HG03280 (cell line): Measurements from ENCODE around the gene UTP4.

Source experiments
- ATAC-seq: cut with Tn5 transposase; IDR thresholded peaks from one replicate; pipeline ENCODE4 v1.9.1; 2021; ENCODE audit warnings: mild to moderate bottlenecking, moderate library complexity; ENCODE audit not compliant: unreplicated experiment

UTP4 gene

DNA sequence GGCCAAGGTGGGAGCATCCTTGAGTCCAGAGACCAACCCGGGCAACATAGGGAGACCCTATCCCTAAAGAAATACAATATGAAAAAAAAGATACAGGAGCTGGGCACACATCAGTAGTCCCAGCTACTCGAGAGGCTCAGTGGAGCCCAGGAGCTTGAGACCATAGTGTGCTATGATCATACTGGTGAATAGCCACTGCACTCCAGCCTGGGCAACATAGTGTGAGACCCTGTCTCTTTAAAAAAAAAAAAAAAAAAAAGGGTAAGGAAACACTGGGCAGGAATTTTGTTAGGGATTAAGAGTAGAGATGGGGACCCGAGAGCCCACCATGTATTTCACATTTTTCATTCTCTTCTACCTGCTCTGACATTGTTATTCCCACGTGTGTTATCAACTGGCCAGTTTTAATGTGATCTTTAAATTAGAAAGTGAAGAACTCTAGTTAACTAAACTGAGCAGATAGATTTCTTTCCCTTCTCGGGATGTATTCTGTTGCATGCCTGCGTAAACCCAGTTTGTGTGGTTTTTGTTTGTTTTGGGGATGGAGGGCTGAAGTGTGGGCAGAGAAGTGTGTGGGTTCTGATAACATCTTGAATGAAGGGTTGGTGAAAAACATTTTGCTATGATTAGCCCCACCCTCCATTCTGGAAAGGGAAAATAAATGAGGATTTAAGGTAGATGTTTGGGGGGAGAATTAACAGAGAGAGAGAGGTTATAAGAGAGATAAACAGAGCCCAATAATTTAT, 37.3 kb downstream of the UTP4 start:
- ATAC-seq, result no peak

DNA sequence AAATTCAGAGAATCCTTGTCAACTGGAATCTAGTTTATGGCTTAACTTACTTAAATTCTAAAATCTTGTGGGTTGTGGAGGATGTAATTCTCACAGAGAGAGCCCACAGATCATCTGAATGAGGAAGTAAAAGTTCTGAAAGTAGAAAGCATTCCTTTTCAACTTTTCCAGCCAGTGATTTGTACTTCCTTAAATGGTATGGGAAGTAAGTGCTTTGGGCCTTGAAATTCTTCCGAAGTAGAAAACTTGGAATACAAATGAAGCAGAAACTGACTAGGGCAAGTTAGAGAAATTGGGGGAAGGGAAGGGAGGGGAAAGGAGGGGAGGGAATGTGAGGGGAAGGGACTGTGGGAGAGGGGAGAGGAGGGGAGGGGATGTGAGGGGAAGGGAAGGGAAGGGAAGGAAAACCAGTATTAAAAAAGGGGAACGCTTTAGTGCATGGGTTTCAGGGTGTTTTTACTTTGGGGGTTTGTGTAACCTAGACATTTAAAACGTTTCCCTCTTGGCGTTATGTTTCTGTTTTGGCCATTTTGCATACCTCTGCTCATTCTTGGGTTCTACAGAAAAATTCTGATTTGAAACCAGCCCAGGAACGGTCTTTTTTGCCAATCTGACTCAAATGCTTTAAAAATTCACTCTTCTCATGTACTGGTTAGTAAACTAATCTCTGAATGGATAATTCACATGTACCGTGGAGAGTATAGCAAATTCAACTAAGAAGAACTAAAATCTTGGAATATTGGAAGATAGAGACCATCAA, 39.1 kb downstream of the UTP4 start:
- no peak for ATAC-seq

DNA sequence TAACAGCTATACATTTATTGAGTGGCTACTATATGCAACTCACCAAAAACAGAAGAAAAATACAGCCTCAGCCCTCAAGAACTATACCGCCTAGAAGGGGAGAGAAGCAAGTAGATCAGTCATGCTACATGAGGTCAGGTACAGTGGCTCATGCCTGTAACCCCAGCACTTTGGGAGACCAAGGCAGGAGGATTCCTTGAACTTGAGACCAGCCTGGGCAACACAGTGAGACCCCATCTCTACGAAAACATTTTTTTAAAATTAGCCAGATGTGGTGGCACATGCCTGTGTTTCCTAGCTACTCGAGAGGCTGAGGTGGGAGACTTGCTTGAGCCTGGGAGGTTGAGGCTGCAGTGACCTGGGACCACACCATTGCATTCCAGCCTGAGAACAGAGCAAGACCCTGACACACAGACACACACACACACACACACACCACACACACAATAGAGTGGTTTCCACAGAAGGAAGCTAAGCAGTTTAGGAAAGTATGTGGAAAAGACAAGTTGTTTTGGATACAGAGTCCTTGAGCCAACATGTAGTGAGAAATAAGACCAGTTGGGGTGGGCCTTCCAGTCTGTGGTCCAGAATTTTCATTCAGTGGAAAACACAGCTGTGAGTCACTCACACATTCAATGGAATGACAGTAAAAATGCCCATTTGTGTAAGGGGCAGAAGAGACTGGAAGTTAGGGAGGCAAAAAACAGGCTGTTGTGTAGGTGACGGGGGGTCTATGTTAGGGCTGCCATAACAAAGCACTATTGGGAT, 43.8 kb downstream of the UTP4 start:
- ATAC-seq, result no peak

DNA sequence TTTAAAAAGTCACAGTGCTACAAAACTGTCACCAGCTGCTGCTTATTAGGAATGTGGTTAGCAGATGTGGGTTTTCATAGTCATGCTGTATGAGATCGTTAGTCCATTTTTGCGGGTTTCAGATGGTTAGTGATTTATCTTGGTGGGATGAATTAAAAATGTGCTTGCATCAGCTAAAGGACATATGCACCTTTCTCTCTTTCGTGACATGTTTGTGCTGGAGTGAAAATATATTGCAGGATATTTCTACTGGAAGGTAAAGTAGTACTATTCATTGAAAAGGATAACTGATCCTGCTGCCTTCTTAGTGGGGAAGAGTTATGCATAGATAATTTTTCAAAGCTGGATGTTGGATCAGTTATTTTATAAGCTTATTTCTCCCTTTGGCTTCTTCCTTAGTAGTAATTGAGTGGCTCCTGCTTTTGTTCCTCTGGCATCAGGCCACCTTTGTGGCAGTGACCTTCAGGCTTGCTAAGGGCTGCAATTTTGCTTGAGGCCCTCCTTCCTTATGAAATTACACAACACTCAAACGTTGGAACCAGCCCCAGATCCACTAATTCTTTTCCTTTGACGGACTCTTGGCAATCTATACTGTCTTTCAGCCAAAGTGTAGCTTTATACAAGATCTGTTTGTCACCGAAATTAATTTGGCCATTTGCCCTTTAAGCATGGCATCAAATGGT, 47.0 kb downstream of the UTP4 start:
- ATAC-seq, result no peak

DNA sequence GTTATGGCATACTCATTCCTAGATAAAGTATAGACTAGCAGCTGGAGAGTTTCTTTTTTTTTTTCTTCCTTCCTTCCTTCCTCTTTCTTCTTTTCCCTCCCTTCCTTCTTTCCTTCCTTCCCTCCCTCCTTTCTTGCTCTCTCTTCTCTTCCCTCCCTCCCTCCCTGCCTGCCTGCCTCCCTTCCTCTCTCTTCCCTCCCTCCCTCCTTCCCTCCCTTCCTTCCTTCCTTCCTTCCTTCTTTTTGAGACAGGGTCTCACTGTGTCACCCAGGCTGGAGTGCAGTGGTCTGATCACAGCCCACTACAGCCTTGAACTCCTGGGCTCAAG, 47.5 kb downstream of the UTP4 start:
- no peak for ATAC-seq

DNA sequence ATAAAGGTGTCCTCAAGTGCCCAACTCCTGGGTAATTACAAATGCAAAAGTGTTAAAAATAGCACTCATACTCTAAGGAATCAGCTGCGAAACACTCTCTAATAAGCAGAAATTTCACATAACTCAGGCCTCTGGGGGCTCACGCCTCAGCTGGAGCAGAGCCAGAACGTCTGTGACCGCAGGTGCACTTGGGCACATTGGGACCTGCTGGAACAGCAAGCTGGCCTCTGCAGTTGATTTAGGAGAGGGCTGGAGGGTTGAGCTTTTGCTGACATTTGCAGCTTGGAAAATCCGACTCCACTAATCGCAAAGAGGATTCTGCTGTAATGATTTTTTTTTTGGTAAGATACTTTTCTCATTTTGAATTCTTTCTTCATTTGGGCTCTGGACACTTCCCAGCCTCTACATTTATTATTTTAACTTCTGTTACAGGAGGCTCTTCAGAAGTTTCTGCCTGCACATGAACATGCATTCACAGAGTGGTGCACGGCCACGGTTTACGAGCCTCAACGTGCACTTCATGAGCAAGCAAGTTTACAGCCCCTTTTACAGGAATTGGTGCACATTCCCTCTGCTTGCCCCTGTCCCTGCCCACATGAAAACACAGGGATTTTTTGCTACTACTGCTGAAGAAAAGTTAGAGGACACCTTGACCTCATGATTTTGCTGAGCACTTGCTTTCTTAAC, 50.4 kb downstream of the UTP4 start:
- no peak for ATAC-seq

DNA sequence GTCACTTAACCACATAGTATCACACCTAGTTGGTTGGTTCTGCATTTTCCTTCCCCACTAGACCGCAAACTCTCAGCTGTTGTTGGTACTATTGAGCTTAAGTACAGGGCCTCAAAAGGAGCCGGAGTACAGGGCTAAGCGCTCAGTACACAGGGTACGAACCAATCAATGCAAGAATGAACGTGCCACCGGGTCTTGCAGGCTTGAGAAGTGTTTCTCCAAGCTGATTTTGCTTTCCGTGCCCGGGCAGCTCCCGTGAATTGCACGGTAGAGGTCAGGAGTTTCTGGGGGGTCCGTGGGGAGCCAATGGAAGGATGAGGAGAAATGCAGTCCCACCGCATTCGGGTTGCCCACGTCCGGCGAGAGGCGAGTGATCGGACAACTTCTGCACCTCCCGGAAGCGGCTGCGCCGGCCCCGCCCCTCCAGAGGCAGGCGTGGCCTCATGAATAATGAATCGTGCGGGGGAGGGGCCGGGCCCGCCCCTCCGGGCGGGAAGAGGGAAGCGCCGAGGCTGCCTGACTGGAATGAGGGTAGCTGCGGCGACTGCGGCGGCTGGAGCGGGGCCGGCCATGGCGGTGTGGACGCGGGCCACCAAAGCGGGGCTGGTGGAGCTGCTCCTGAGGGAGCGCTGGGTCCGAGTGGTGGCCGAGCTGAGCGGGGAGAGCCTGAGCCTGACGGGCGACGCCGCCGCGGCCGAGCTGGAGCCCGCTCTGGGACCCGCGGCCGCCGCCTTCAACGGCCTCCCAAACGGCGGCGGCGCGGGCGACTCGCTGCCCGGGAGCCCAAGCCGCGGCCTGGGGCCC, 54.4 kb downstream of the UTP4 start, which contains the start of gene SNTB2:
TSS of gene SNTB2 (plus strand) at position 523 of the 804 bp plus-strand sequence. CDS start at position 526, 3 bp downstream.
- peak; percentile 69 for ATAC-seq

DNA sequence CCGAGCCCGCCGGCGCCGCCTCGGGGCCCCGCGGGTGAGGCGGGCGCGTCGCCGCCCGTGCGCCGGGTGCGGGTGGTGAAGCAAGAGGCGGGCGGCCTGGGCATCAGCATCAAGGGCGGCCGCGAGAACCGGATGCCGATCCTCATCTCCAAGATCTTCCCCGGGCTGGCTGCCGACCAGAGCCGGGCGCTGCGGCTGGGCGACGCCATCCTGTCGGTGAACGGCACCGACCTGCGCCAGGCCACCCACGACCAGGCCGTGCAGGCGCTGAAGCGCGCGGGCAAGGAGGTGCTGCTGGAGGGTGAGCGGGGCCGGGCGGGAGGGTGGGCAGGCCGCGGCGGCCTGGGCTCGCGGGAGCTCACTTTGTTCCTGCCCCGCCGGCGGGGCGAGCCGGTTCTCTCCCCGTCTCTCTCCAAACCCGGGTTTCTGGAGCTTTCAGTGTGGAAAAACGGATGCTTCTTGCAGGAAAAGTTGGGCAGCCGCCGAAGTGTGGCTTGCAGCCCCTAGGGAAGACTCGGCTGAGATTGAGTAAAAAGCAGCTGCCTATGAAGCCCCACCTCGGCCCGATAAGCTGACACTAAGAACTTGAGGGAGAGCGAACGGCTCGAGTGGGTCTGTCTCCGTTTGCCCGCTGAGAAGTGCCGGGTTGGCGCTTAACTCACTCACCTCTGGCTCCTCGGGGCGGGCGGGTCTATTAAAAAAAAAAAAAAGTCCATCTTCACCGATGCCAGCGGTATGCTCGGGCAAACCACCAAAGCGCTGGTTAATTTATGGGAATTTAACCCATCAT, 55.2 kb downstream of the UTP4 start:
- ATAC-seq, result peak; percentile 35

DNA sequence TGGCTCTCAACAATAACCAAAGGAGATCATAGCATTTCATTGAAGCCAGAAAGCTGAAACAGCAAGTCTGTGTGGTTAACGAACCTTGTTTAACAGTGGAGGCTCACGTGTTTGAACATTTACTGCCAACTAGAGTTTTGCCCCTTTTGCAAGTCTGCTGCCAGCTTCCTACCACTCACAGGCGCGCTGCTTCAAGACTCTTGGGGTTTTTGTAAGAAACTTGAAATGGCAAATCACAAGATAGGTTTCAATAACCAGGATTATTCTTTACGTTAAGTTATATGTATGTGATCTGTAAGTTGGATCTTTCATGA, 55.7 kb downstream of the UTP4 start:
- no peak for ATAC-seq

DNA sequence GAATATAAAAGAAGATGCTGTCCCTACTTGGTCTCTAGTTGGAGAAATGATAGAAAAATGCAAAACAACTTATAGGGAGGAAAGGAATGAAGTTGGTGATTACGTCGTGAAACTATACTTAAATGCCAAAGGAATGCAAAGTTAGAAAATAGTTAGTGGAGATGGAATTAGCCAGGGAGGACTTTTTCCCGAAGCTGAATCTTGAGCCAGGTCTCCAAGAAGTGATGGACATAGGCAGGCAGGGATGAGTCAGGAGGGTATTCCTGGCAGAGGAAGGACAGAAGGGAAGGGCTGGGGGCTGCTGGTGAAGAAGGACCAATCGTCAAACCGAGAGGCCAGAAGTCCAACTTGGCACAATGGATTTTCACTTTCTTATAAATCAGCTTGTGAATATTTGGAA, 56.3 kb downstream of the UTP4 start:
- no peak for ATAC-seq

DNA sequence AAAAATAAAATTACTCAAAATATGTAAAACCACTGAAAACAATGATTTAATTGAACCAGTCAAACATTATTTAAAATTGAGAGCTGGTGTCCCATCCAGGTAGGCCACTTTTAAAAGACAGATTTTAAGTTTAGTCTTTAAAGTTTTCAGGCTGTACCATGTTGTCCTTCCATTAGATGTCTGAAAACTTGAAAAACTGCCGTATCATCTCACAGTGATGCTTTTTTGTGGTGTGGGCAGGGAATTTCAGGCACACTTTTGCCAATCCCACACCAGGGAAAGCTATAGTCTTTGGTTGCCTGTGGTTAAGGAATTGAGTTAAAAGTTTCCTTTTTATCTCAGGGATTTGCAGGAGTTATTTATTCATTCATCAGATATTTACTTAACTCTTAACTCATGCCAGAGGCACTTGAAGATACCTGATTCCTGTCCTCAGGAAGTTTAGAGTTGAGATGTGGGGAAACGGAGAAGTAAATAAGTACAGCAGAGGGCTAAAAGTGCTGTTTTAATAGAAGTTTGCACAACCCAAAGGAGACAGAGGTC, 57.7 kb downstream of the UTP4 start:
- ATAC-seq, result no peak

DNA sequence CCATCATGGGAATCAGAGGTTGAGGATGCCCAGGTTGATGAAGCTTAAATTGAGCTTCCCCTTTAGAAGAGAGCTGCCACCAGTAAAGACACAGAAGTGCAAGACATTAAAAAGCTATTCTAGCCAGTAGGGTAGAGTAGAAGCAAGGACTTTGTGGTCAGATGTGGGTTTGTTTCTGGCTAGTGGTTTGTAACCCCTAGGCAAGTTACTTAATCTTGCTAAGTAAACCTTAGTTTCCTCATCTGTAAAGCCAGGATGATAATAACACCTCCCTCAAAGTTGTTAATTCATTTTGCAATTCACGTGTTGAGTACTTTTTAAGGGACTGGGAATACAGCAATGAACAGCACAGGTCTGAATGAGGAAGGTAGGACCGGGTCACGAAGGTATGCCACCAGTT, 58.1 kb downstream of the UTP4 start:
- no peak for ATAC-seq

DNA sequence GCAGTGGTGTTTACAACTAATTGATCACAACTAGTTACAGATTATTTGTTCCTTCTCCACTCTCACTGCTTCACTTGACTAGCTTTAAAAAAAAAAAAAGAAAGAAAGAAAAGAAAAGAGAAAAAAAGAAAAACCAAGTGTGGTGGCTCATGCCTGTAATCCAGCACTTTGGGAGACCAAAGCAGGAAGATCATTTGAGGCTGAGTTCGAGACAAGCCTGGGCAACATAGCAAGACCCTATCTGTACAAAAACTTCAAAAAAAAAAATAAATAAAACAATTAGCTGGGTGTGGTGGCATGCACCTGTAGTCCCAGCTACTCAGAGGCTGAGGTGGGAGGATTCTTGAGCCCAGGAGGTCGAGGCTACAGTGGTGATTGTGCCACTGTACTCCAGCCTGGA, 58.7 kb downstream of the UTP4 start:
- ATAC-seq, result no peak

DNA sequence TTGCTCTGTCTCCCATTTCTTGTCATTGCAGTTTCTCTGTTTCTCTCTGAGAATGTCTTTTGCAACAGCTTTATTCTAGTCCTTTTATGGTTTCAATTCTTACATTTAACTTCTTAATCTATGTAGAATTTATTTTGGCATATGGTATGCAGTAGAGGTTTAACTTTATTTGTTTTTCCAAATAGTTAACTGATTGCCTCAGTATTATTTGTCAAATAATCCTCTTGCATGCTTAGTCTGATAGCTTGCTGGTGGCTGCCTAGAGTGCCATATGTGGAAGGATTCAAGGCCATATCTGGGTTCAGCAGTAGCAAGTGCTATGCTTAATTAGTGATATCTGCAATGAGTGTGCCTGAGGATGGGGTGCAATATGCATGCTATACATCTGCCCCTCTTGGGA, 61.4 kb downstream of the UTP4 start:
- ATAC-seq, result no peak

DNA sequence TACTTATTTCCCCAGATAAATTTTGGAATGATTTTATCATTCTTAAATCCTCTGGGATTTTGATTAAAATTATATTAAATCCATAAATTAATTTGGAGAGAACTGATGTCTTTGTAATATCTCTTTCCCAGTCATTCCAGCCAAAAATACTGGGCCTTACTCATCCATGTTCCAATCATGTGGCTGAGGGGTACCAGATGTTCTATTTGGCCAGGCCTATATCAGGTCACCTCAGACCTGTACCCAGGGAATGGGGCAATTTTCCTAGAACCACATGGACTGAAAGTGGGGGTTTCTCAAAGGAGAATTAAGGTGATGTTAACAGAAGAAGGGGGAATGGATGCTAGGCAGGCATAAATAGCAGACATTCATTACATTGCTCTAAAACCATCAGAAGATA, 62.0 kb downstream of the UTP4 start:
- no peak for ATAC-seq

DNA sequence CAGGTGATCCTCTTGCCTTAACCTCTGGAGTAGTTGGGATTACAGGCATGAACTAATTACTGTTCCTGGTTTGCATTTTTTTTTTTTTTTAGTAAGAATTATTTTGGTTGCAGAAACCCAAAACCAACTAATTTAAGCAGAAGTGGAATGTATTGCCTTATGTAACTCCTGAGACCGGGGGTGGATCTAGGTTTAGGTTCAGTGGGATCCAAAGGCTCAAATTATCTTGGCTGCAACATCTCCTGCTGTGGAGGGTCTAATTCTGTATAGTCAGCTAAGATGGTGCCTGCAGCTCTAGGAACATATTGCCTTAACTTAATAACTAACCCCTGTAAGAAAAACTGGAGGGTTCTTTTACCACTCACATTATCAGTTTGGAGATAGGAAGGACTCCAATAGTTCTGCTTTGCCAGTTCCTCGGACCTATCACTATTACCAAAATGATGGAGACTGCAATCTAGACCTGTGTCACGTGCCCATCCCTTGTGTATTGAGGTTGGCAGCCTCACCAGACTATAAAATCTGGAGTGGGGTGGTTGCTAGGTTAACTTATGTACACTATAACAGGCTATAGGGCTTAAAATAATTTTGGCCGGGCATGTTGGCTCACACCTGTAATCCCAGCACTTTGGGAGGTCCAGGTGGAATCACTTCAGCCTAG, 63.0 kb downstream of the UTP4 start:
- no peak for ATAC-seq

DNA sequence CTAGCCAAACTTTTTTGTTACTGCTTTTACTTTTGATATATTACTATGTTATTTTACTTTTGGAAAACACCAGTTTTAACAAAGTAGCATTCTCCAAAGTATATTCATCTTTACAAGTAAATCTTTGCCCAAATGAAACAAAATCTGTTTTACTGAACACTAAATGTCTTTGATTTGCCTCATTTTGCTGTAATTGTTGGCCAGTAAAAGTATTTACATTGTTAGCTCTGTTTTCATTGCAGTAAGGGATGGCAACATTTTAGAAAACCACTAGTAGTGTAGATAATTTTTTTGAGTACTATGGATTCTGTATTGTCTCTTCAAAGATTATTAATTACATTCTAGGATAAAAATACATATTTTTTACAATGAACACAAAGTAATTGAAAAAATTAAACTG, 65.1 kb downstream of the UTP4 start:
- ATAC-seq, result no peak

DNA sequence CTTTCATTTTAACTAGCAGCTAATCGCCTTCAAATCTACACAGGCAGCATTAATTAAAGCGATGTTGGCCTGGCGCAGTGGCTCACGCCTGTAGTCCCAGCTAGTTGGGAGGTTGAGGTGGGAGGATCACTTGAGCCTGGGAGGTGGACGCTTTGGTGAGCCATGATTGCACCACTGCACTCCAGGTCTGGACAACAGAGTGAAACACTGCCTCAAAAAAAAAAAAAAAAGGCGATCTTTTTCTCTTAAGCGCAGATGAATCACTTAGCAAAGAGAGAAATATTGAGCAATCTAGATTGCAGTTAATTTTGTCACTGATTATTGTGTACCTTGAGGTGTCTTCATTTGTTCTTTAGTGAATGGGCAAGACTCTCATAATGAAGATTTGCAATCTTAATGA, 66.9 kb downstream of the UTP4 start:
- ATAC-seq, result no peak
